GM19238 (cell line): Measurements from ENCODE around the gene SNX32.

ENCODE experiments used
- DNase-seq: peaks from one replicate; pipeline ENCODE4 v3.0.0; 2011; ENCODE audit warnings: low spot score; ENCODE audit not compliant: insufficient read length

Gene SNX32

DNA sequence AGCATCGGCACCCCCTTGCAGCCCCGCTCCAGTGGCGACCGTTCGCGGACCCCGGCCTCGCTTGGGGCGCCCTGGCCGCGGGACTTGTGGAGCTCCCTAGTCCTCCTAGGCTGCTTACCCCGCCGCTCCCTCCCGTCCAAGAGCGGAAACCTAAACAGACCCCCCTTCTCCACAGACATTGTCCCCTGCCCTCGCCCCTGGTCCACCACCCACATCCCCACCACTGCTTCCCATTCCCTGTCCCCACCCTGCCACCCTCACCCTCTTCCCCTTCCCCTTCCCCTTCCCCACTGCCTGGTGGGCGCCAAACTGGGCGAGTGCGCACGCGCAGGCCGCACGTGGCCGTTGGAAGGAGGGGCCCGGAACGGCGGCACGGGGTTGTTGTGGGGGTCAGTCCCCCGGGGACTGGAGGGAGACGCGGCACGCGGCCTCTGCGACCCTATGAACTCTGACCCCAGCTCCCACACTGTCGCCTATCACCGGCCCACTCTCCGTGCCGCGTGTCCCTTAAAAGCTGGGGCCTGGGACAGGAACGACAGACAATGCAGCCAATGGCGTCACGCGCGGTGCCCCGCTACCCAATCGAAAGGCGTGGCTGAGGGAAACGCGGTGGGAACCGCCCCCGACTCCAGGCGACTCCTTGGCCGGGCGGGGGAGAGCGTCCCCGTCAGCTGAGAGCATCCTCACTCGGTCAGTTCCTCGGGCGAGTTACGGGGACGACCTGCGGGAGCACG lies at the start of gene SNX32:
Gene SNX32, plus strand, starts transcription at position 667 of the 734 bp plus-strand sequence. CDS start 103 bp downstream, outside the sequence.
- peak; percentile 98 for DNase-seq

DNA sequence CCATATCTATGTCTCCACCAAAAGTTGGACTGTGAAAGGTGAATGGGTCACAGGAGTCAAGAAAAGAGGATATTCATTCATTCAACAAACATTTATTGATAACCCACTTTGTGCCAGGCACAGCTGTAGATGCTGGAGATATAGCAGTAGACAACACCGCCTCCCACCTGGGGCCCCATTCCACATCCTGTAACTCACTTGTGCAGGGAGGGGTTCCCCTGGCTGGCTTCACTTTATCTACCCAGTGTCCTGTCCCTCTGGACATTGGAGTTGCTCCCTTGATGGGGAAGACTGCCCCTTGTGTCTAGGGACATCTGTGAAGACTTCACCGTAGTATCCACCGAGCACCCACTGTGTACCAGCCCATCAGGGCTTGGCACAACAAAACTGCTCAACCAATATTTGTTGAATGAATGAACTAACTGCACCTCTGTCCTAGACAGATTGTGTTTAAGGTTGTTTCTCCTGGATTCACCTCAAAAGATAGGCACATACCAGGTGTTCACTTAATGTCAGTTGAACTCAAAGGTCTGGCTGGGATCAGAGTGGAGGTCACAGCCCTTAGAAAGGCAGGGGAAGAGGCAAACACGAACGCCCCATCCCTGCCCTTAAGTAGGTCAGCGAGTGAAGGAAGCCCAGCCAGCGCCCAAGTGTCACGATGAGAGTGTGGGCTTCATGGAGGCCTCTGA lies 48.3 kb upstream of the SNX32 start:
- DNase-seq: no peak

DNA sequence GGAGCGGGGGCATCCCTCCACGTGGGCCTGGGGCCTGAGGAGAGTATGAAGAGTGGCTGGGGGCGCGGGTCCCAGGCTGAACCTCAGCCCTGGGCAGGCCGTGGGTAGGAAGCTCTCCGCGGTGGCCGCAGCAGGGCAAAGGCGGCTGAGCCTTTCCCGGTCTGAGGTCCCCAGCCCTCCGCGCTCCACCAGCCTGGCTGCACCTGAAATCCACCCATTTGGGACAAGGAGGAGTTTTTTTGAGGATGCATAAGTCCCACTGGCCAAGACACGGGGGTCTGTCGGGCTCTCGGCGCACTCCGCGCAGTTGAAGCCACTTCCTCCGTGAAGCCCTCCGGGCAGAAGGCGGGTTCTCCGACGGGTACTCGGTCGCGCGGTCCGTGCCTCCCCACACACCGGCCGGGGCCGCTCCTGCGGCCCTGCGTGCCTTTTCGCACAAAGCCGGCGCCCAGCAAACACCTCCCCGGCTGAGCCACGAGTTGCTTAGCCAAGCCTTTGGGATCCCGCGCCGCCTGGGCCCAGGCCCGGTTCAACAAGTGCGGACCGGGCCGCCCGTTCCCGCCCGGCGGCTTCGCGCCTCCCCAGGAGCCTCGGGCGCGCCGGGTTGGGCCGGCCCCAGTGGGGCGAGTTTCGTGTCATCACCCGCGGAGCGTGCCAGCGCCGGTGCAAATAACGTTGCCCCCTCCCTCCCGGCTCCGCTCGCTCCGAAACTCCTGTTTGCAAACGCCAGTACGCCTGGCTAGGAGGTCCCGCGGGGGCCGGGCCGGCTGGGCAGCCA lies 47.6 kb upstream of the SNX32 start:
- DNase-seq: no peak

DNA sequence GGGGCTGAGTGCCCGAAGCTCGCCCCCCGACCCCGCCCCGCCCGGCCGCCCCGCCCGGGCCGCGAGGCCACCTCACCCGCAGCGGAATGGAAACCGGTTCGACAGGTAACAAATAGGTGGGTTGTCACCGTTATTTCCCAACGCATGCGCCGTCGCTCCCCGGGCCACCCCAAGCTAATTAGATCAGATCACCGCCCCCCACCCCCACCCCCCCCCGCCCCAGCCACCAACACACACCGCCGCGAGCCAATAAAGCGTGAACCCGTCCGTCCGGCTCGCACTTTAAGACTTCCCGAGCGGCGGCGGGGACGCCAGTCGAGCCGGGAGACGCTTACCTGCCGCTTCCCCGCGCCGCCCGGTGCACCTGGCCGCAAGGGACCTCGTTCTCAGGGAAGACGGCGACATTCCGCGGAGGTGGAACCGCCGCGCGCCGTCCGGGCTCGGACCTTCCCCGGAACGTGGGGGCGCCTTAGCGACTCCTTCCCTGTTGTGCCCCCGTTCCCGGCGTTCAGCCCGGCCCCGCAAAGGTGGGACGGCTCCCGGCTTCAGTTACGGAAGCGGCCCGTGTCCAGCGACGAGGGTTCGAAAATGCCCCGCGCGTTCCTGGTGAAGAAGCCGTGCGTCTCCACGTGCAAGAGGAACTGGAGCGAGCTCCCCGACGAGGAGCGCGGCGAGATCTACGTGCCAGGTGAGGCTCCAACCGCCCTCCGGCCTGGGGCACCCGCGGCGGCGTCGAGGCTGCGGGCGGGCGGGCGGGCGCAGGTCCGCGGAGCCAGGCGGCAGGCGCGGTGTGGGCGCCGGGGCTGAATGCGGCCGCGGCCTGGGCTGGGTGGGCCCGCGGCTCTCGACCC lies 46.8 kb upstream of the SNX32 start, which contains the start of gene OVOL1:
Gene OVOL1, plus strand, starts transcription at position 278 of the 851 bp plus-strand sequence. Its CDS starts 311 bp downstream, at position 589.
- DNase-seq: no peak

DNA sequence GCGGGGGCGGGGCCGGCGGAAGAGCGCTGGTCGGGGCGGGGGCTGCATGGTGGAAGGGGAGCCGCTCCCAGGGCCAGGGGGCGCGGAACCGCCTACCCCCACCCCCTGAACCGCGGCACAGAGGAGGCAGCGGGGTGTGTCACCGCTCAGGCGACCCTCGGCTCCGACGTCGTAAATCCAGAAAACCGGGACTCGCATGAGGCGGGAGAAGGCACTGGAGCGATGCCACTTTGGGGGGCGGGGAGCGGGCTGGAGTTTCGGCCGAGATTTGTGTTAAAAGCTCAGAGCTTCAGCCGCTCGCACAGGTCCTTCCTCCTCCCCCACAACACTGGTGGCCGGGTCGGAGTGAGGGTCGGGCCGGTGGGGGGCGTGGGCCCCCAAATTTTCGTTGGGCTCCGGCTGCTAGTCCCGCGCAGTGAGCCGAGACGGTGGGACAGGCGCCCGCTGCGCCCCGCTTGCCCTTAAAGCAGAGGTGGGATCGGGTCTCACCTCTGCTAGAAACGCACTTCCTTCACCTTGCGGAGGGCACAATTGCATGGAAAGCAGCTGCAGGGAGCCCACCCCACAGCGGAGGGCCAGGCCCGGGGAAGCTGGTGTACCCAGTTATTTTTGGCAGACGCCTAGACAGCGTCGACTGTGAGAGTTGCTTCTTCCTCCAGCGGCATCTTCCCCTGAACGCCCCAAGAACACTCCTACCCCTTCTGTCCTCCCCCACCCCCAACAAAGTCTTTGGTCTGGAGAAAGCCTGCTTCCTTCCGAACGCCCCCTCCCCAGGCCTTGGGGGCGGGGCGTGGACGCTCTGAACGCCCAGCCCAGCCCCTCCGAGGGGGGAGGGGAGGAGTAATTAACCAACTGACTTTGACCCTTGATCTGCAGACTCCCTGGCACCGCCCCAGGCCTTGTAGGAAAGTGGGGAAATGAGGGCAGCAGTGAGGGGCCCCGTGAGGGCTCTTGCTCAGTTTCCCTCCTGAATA lies 45.8 kb upstream of the SNX32 start:
- DNase-seq: no peak

DNA sequence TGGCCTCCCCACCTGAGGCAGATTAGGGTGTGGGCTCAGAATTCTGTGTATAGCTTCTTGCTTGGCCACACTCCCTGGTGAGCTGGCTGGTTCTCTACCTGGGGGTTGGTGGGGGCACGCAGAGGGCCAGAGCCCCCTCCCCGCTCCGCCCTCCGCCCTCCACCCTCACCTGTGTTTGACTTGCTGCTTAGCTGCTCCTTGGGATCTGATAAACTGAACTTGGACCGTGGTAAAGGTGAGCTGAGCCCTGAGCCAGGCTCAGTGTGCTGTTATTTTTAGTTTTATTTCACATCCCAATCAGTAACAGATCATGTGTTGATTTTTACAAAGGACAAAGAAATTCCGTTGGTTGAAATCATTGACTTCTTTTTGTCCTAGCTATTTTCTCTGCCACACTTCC lies 44.9 kb upstream of the SNX32 start:
- no peak for DNase-seq

DNA sequence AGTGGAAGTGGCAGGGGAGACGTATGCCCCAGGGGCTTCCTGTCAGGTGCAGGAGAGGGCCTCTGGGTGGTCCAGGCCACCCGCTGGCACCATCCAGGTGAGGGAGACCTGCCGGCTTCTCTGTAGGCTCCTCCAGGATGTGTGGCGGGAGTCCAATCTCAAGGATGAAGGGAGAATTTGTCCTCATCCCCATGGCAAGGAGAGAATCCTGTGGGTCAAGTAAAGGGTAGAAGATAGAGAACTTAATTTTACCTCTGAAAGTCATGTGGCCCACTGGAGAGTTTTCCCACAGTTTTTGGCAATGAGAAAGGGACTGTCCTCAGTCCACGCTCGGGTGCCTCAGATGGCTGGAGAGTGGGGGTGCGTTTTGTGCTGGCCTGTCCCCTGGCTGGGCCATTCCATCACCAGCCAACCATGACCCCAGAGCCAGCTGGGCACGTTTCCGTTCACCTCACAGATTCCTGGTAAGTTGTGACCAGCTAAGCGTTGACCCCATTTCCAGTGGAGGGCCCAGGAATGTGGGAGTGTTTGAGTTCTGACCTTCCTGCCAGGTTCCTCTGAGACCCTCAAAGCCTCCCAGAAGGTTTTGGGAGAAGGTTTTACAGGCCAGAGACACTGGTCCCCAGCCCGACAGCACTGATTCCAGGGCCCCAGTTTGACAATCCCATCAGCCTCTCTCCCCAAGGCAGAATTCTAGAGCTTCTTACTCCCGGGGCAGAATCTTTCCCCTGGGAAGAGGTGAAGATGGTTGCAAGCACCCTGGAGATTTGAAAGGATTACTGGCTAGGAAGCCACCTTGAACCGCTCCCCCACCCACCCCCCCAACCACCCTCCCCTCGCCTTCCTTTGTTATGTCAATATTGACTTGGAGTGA lies 44.3 kb upstream of the SNX32 start:
- no peak for DNase-seq

DNA sequence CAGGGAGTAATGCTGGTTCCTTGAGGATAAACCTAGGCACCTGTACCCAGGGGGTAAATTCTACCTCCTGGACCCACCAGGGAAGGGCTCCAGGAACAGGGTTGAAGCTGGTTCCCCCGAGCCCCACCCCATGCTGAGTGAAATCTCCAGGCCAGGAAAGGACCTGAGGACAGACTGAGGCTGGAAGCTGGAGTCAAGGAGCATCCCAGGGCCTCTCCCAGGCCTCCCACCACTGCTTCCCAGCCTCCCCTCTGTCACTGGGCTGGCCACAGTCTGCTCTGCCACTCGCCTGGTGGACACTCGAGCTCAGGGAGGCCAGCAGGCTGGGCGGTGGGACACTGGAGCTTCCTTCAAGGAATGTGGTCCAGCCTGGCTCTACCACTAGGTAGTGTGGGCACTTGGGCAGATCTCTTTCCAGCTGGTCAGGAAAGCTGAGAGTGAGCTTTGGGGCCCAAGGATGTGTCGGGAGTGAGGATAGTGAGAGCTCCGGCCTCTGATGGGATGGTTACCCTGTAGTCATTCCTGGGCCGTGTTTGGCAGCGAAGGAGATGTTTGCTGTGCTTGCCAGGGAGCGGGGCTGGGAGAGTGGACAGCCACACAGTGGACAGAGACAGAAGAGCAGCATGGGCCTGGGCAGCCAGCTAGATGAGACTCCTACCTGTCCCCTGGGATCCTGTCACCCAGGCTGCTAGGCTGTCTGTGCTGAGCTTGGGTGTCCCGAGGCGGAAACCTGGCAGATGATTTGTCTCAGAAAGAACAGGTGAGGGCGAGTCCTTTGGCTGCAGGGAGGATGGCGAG lies 43.5 kb upstream of the SNX32 start:
- DNase-seq: no peak

DNA sequence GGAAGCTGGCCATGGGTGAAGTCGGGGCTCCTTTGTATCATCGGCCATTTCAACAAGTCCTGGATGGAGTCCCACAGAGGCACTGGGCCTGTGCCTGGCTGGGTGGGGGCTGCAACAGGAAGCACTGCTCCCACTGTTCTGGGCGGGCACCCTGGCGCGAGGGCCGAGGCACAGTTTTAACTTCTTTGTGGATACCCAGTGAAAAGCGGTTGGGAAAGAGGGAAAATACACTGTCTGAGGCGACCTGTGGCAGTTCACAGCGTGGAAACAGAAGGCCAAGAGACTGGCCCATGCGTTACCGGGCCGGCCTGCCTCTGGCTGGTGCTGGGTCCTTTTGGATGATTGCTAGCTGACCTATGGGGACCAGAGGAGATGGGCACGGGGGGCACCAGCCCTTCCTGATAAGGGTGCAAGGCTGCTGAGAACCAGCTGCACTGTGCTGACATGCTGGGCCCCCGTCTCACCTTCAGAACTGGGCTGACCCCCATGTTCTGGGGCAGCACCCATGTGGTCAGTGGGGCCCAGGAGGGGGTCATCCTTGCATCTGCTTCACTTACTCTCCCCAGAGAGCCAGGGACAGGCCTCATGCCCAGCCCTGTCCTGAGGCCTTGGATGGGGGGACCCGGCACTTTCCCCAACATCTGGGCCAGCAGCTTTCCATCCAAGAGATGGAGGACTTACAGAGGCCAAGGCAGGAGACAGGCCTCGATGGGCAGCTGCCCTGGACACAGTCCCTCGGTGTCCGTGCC lies 42.7 kb upstream of the SNX32 start:
- no peak for DNase-seq

DNA sequence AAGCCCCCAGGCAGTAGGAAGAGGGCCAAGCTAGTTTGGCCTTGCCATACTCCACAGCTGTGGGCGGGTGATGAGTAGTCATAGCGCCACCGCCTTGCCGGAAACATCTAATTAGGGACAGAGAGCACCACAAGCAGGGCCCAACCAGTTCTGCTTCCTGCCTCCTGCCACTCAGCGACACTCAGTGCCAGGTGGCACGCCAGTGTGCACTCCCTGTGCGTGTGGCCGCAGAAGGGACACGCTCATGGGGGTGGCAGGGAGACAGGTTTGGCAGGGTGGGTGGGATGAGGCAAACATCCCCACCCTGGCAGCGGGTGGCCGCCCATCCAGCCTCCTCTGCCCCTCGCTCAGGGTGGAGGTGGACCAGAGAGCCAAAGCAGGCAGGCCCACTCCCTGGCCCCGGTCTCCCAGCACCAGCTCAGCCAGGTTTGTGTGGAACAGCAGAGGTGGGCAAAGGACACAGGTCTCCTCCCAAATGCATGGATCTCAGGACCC lies 42.0 kb upstream of the SNX32 start:
- peak; percentile 89 for DNase-seq

DNA sequence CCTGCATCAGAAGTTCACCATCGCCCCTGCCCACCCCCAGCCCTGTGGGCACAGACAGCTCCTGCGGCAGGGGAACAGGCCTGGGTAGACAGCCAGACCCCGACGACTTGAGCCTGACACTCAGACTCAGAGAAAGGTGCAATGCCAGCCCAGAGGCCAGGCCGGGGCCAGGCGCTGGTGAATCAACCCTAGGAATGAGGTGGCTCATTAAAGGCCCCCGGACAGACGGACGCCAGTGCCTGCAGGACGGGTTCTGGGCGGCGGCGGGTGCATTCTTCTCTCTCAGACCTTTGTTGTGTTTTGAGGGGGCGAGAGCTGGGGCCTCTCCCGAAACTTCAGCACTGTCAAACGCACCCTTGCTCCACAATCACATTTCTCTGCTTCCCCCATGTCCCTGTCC lies 41.3 kb upstream of the SNX32 start:
- DNase-seq: no peak

DNA sequence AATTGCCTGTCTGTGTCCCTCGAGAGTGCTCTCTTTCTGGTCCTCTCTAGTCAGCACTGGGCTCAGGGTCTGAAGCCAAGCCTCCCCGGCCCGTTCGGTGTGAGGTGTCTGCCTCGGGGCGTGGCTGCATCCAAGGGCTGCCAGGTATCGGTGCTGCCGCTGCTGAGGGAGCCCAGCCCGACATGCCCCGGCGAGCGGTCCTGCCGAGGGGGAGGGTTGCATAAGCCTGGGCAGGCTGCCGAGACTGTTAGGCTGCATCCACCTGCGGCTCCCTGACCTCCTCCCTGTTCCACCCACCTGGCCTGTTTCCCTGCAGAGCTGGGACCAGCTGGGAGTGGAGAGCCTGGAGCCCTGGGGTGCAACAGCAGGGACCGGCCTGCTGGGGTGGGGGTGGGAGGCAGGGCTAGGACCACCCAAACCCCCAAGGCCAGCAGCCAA lies 40.6 kb upstream of the SNX32 start:
- no peak for DNase-seq

DNA sequence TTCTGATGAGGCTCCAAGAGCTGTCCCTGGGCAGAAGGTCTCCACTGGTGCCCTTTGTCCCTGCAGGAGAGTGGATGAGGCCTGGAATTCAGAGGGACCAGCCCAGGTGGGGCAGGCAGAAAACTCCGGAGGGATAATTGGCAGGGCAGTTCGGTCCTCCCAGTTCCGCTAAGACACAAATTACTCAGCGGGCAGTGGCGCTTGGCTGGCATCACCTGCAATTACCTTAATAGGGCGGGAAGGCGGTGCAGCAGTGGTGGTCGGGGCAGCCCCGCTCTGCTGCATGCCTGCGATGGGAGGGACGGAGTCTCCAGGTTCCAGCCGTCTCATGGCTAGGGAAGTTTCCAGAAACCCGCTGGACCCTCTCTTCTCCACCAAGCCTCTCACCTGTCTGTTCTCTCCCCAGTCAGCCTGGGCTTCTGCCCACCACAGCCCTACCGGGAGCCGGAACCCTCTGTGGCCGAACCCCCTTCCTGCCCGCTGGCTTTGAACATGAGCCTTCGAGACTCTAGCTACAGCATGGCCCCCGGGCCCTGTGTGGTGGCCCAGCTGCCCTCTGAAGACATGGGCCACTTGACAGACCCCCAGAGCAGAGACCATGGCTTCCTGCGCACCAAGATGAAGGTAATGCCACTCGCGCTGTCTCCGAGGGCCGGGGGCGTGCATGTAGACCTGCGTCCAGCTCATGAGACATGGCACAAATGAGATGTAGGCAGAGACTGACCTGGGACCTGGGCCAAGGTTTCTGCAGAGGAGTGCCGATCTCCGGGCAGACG lies 40.0 kb upstream of the SNX32 start:
- no peak for DNase-seq

DNA sequence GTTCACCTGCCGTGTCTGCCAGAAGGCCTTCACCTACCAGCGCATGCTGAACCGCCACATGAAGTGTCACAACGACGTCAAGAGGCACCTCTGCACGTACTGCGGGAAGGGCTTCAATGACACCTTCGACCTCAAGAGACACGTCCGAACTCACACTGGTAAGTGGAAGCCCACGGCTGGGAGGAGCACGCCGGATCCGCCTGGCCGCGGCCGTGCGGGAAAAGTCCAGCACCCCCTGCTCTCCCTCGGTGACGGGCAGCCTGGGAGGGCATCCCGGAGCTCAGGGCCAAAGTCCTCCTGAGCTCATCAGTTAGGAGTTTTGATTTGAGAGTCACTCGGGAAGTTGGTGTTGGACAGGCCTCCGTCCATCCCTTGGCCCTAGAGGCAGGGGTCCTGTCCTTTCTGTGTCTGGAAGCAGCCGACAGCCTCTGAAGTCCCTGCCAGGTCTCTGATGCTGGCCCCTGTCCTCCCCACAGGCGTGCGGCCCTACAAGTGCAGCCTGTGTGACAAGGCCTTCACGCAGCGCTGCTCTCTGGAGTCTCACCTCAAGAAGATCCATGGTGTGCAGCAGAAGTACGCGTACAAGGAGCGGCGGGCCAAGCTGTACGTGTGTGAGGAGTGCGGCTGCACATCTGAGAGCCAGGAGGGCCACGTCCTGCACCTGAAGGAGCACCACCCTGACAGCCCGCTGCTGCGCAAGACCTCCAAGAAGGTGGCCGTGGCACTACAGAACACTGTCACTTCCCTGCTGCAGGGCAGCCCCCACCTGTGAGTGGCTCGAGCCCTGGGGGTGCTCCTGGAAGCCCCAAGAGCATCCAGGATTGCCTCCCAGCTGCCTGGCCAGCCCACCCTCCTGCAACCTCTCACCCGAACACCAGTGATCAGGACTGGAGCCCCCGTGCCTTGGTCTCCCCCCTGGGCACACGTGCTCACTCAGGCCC lies 38.9 kb upstream of the SNX32 start:
- no peak for DNase-seq
